HUDEP-2 (cell line): ENCODE data around the gene RAB14.

Source experiments
- DNase-seq, 76 experiments: peaks; one replicate each; lab custom pipeline; 2025; ENCODE audit not compliant: unreplicated experiment in 76 of 76; lab: John Stamatoyannopoulos, UW

RAB14 gene

DNA sequence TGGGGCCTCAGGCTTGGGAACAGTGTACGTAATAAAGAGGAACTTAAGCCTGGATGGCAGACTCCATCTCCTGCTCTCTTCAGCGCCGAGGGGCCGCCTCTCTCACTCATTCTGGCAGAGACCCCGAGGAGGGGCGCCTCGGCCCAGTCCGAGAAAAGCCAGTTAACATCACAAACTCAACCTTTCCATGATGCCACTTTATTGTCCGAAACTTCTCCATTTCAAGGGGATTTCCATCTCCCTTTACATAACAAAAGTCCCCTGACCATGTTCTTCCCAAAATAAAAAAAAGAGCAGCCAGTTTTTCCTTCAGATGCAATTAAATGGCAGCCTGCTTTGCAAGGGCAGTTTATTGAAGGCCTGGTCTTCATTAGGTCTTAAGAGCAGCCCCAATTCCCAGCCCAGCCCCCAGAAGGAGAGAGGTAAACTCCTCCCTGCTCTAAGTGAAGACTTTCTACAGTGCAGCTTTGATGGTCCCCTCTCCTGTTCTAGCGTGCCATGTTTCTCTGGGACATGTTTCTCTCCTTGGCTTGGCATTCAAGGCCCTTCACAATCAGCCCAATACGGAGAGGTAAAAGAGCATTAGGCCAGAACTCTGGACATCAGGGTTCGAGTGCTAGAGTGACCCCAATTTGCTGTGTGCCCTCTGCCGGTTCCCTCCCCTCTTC, 19.5 kb upstream of the RAB14 start:
- no peak for DNase-seq

DNA sequence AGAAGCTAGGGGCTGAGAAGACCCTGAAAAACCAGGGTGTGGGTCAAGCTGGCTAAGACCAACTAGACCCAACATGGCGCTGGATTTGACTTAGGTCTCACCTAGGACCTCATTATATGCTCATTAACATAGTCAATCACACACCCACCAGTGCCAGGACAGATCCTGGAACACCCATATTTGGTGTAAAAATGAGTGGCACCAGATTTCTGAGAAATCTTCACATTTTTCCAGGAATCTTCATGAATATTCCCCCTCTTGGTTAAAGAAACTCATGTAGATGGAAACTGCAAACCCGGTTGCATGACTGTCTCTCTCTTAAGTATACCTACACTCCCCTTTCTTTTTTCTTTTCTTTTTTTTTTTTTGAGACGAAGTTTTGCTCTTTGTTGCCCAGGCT, 17.9 kb upstream of the RAB14 start:
- DNase-seq = no peak

DNA sequence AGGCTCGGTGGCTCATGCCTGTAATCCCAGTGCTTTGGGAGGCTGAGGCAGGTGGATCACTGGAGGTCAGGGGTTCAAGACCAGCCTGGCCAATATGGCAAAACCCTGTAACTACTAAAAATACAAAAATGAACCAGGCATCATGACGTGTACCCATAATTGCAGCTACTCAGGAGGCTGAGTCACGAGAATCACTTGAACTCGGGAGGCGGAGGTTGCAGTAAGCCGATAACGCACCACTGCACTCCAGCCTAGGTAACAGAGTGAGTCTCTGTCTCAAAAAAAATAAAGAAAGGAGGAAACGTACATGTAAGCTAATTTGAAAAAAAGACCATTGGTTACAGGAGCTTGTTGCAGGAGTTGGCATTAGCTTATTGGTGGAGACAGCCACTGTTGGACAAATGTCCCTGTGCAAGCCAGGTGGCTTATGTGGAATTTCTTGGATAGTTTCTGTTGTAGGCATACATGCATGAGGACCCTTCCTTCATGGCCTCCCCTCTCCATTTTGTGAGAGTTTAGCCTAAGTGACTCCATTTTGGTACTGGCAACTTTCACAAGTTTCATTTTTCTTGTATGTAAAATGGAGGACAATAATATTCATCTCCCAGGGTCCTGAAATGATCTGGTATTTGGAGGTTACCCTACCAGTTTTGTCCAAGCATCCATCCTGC, 16.8 kb upstream of the RAB14 start:
- no peak for DNase-seq

DNA sequence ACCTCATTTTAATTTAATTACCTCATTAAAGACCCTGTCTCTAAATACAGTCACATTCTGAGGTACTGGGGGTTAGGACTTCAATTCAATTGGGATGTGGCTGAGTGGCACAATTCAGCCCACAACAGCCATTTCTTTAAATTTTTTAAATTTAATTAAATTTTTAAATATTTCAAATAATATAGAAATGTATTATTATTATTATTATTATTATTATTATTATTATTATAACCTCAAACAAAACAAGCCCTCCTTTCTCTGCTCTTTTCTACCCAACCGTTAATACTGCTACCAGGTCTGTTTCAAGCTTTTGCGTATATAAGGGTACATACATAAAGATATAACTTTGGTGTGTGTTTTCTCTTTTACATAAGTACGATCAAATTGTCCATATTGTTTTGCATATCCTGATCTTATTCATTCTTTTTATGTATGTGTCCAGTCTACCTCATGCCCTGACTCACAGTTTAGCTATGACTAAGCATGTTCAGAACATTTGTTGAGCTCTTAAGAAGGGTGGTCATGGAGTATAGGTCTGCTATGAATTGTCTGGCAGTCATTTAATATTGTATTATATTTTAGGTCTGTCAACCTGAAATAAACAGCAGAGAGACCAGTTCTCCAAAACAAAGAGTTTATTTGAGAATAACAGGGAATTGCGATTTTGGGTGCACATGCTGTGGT, 16.1 kb upstream of the RAB14 start:
- no peak for DNase-seq

DNA sequence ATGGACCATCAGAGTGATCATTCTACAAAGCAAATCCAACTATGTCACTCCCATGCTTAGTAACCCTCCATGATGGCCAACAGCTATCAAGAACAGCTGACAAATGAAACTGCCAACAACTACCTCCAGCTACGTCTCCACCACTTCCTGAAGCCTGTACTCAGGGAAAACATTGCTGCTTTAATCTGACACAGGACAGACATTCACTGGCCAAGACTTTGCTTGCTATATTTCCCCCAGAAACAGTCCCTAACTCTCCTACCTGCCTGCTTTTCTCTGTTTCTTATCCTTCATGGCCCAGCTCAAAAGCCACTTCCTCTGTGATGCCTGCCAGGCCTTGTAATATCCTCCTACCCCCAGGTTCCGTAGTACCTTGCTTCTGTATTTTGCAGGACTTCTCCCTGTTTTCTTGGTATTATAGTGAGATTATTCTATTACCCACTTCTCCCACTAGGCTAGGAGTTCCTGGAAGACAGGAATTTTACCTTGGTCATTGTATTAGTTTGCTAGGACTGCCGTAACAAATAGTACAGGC, 14.7 kb upstream of the RAB14 start:
- DNase-seq = no peak

DNA sequence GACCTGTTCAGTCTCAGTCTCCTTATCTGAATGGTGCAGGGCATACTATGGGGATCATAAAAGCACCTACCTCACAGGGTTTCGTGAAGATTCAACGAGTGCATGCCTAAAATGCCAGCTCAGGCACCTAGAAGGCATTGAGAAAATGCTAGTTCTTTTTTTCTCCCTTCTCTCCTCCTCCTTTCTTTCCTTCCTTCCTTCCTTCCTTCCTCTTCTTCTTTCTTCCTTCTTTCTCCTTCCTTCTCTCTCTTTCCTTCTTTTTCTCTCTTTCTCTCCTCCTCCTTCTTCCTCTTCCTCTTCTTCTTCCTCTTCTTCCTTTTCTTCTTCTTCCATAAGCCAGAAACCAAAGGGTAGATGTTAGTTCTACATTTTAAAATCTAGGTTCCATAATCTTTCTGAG, 12.3 kb upstream of the RAB14 start:
- DNase-seq = no peak

DNA sequence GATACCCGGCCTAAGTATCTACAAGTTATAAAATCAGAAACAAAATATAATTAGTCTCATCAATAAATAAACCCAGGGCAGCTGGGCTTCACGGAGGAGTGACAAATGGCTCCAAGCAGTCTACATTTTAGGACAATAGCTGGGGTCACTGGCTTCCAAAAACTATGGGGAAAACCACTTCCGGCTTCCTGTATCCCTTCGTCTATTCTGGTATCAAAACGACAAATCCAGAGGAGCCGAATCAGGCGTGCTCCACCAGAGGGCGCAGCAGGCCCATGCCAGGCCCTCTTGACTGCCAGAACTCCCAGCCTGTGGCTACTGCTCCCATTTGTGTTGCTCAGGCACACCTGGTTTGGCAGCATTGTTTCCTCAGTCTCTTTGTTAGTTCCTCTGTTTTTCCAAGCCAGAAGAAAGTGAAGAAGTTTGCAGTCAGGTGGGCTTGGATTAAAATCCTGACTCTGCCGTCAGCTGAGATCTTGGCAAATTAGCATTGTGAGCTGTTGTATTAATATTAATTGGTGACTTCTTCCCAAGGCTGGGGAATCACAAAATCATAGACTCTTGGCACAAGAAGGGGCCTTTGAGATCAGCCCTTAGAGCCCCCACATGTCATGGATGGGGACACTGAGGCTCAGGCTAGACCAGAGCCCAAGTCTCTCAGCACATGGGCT, 11.6 kb upstream of the RAB14 start:
- DNase-seq = peak in 73 of 76 experiments; percentile 22 to 89 (median 75)

DNA sequence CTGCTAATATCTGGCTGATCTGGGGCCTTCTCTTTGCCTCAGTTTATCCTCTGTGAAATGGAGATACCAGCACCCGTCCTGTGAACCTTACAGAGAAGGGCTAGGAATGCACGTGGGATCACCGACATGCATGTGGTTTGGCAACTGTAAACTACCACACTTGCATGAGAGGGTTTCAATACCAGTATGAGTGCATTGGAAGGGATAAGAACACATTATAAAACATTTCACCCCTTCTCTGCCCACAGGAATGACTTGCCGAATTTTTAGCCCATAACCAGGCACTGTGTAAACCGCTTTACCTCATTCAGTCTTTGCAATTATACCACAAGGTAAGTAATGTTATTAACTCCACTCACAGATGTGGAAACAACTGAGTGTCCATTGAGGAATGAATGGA, 8.9 kb upstream of the RAB14 start:
- DNase-seq = no peak

DNA sequence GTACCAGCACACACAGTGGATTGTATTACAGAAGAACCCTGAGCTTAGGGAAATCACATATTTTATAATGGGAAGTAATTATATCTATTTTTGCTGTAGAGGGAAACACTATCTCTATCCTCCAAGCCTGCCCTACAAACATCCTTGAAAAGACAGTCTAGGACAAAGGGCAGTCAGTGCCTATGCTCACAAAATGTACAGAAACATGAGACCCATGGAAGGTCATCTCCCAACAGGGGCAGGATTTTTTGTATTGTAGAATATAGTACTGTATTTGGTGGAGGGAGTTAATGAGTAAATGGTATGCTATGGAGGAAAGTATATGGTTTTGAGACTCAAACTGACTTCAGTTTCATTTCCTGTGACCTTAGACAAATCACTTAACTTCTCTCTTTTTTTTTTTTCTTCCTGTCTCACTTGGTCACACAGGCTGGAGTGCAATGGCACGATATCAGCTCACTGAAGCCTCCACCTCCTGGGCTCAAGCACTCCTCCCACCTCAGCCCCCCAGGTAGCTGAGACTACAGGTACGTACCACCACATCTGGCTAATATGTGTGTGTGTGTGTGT, 5.8 kb upstream of the RAB14 start:
- DNase-seq = no peak

DNA sequence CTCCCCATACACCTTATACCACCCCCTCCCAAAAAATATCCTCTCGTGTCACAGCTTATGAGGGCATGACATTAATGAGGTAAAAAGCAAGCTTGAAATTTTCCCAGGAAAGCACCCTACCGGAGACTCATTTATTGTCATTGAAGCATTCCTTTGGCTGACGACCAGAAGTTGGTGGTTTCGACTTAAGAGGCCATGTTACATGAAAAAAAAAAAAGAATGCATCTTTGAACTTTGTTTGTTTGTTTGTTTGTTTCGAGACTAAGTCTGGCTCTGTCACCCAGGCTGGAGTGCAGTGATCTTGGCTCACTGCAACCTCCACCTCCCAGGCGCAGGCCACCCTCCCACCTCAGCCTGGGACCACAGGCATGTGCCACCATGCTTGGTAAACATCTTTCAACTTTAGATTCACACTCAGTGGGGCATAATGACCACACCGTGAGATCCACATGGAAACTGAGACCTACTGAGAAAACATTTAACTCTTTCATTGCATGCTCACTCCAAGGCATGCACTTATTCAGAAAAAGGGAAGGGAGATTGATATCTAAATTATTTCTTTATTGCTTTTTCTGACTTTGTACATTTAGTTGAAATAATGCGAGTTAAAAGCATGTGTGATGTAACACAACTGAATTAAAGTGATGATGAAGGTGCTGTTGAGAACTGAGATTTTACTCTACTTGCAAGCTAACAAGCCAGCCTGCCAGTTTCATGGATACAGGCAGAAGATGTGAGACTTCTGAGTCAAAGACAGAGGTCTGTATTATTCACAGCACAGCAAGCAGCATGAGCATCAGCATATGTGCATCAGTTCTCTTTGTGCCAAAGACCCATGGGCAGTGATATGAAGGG, 5.1 kb upstream of the RAB14 start:
- no peak for DNase-seq

DNA sequence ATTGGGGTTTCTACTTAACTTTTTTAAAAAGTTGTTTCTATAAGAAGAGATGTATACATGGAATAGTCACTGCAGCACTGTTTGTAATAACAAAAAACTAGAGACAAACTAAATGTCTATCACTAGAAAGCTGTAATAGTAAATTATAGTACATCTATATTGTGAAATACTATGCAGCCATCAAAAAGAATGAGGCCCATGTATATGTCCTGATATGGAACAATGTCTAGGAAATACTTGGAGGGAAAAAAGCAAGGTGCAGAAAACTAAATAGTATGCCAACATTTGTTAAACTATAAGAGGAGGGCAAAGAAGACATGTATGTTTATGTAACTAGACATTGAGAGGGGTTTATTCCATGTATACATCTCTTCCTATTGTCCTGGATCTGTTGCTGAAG, 2.9 kb upstream of the RAB14 start:
- no peak for DNase-seq

DNA sequence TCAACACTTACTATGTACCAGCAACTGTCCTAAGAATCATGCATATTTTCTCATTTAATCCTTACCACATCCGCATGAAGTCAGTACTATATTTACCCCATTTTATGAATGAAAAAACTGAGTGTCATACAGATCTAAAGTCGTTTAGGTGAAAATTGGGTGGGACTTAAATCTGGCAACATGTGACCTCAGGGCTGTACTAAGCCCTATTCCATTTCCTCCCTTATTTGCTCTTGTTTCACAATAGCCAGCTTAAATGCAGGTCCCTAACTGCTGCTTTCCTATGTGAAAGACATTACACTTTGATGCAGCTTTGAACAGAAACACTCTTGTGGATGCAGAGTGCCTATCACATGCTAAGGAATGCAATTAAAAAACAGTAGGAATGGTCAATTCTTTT, 2.5 kb upstream of the RAB14 start:
- DNase-seq = no peak

DNA sequence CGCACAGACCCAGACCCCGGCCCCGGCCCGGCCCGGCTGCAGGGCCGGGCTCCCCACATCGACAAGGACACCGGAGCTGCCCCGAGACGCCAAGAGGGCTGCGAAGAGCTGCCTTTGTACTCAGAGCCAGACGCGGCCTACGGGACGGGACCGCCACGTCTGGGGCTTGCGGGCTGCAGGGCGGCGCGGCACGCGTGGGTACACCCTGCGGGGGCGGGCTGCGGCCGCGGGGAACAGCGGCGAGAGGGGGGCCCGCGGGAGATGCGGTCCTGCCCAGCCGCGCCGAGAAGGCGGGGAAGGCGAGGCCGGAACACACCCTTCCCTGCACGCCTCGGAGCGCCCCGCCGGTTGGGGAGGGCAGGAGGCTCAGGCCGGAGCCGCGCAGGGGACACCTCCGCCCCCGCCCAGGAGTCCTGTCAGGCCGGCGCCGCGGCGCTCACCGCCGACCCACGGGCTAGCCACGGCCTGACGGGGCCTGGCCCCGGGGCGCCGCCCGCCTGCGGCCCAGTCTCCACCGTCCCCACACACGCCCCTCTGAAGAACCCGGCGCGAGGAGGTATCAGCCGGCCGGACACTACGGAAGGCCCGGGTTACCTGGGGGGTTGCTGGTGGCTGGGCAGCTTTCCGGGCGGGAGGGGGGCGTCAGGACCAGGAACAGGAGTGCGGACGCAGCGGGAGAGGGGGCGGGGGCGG, 478 bp downstream of the RAB14 start:
- peak in 47 of 76 experiments; percentile 10 to 62 (median 38) for DNase-seq

DNA sequence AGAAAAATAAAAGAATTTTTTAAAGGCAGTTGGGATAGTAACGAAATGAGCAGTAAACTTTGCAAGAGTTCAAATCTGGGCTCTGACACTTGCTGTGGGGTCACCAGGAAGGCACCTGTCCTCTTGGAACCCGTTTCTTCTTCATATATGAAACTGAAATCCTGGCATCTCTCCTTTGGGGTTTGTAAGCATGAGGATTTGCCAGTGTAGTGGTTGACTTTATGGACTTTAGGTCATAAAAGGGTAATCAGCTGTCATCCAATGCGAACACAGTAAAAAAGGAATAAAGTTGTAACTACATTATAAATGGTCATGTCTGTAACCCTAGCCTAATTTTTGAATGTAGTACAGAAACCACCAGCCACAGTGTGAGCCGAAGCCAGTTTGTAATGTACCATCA, 1.3 kb downstream of the RAB14 start:
- no peak for DNase-seq

DNA sequence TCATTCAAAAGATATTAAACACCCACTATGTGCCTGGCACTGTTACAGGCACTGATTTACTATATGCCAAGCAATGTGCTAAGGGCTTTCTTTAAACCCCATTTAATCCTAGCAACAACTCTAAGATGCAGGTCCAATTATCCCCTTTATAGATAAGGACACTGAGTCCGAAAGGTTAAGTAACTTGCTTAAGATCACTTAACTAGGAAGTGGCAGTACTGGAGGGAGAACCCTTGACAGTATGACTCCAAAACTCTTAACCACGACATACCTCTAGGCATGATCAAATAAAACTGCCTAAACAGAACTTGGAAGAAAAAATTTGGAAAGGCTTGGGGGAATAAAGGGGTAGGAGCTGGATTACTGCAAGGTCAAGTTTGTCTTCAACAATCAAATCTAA, 1.7 kb downstream of the RAB14 start:
- DNase-seq = no peak

DNA sequence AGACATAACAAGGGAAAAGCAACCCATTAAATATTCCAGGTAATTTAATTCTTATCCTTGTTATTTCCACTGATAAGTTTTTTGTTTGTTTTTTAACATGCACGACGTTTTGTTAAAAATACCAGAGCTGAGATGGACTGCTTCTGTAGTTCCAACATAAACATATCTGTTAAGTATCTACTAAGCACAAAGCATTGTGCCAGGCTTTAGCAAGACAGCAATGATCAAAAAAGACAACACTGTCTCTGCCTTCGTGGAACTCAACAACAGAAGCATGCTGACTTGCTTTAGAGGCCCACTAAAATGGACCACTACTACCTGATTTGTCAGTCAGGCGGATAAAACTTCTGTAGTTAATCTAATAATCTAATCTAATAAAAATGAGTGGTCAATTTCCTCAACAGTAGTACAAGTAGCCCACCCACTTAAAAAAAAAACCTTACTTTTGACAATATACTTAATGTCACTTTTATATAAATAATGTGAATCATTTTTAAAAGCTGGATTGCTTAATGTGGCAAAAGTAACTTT, 3.1 kb downstream of the RAB14 start:
- no peak for DNase-seq

DNA sequence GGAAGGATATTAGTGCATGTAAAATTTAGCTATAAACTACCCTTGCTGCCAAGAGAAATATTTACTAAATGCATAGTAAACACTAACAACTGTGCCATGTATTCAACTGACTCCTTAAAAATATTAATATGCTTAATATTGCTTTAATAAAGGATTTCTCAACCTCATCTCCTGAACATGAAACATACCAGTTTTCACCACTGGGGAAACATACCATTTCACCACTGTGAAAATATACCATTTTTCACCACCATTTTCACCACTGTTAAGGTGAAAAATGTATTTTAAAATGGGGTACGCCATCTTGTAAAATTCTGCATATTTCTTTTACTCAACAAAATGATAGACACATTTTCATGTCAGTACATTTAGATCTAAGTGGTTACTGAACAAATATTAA, 4.5 kb downstream of the RAB14 start:
- no peak for DNase-seq

DNA sequence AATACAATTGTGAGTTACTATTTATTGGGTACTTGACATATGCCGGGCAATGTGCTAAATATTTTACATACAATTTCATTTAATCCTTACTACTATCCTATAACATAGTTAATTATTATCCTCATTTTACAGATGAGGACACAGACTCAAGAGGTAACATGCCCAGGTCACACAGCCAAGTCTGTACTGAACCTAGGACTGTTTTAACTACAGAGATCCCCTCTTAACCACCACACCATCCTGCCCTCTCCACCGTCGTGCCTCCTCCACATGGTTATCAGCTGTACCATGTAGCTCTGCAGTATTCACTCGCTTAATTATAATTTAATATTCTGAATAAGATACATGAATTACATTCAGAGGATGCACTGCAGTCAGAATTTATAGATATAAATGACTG, 5.3 kb downstream of the RAB14 start:
- peak in 30 of 76 experiments; percentile 4 to 44 (median 18) for DNase-seq

DNA sequence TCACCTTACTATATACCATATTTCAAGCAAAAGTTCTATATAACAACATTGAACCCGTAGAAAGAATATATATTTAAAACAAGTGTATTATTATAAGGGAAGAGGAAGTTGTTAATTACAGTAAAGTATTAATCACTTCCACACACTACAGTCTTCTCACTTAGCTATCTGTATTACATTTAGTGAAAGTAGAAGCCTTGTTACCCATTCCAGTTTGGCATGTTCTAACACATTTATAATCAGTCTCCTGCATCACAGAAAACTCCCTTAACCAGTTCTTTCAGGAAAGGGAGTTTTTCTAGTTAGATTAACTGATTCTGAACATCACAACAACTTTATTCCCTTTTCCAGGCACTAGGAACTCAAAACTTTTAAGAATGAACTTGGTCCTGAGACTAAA, 6.9 kb downstream of the RAB14 start:
- DNase-seq = no peak
